Activated CD4-positive, alpha-beta T cell treated with anti-CD3 and anti-CD28 coated beads, Interleukin-2, amount 50 U/mL, for 48 hours (primary cell): ENCODE results near the gene HS3ST4.
"Not testable (repeated sequence)": the region's sequence is repeated elsewhere in the genome, so short reads cannot be mapped to it uniquely, and the experiment has no call there.

Source experiments
- DNase-seq, 2 experiments: peaks; one replicate each; pipeline ENCODE4 v3.0.0-alpha.2; 2020

HS3ST4 gene

DNA sequence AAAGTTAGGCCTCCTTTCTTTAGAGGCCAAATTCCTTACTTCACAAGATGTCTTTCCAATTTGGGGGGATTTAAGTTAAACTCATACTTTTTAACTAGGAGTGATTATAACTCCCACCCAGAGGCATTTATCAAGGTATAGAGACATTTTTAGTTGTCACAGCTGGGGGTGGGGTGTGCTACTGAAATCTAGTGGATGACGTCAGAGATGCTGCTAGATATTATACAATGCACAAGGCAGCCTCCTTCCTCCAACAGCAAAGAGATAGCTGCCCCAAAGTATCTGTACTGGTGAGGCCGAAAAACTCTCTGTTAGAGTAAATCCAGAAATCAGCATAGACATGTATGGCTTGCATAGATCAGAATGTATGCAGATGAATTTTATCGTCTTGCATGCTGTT, 324.0 kb downstream of the HS3ST4 start:
- DNase-seq, result no peak

DNA sequence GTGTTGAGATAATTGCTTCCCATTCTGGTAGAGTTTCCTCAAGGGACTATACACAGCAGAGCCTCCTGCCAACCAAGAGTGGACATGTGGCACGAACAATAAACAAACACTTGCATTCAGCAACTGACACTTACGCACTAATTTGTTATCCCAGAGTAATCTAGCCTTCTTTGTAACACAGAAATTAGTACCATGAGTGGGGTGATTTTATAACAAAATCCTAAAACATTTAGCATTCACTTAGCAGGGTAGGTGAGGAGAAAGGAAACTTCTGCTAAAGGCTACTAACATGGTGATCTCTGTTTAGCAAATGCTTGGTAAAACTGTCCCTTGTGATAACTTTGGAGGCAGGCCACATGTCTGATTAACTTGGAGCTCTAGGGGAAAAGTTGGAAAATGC, 325.2 kb downstream of the HS3ST4 start:
- no peak for DNase-seq

DNA sequence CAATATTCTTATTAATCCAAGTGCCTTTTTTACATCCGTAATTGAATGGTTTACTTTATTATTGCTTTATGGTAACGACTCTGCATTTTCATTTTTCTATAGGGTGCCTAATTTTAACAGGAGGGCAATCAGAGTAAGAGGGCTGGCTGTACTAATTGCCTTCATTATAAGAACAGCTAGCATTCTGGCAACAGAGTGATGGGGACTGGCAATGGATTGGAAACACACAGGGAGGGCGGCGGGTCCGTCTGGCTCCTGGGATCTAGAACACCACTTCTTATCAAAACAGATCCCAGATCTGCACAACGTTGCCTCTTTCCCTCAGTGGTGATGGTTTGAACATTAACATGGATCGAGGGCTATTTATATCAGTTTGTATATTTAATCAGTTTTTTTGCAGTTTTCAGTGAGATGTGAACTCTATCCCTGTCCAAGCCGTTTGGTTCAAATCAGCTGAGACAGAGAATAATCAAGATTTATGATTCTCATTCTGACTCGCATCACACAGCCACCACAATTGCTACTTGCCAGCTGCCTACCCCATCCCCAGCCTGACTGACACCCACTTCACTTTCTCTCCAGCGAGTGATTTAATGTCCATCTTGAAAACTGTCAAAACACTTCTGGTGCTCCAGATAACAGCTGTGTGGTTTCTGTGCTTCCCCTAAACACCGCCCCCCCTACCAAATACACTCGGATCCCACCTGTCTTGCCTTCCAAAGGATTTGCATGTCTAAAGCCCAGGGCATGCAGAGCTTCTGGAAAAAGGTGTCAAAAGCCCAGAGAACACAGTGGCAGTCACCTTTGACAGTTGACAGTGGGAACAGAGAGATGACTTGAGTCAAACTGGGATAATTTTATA, 327.9 kb downstream of the HS3ST4 start:
- no peak for DNase-seq

DNA sequence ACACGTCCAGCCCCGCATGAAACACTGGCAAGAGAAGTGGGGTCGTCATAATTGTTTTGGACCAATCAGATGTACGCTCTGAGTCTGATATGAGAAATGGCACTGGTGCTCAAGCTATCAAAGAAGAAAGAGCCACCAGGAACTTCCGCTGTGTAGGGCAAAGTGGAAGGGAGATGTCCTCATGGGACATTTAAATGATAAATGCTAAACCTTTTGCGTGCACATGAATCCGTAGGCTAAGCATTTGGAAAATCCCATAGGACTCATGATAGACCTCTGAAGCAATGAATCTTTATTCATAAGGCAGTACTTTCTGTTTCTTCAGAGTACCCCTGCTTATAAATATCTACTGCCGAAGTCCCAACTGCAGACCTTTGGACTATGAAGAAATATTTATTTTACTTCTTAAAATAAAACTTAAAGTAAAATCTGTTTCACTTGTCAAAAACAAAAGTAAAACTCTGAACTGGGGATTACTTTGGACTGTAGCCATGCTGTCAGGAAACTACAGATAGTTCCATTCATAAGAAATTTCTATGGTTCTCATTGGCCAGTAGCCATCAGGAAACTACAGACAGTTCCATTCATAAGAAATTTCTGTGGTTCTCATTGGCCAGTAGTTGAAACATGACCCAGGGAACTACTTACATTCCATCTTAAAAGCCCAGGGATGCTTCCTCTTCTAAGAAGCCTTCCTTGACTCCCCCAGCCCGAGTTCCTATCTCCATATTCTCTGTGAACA, 335.1 kb downstream of the HS3ST4 start:
- DNase-seq, result no peak

DNA sequence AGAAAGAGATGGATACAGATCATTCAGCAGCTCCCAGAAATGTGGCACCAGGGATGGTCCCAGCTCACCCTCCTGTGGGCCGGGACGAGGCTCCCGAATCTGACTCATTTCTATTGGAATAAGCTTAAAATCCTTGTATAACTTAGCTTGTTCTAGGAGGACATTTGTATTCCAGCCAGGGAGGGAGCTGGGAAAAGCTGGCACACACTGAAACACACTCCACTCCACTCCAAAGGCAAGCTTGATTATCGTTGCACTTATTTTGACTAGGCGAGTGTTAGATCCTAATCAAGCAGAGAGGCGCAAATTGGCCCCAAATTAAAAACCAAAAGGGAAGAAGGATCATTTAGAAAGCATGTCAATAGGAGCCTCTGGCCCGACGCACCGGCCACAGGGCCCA, 339.5 kb downstream of the HS3ST4 start:
- DNase-seq, result no peak

DNA sequence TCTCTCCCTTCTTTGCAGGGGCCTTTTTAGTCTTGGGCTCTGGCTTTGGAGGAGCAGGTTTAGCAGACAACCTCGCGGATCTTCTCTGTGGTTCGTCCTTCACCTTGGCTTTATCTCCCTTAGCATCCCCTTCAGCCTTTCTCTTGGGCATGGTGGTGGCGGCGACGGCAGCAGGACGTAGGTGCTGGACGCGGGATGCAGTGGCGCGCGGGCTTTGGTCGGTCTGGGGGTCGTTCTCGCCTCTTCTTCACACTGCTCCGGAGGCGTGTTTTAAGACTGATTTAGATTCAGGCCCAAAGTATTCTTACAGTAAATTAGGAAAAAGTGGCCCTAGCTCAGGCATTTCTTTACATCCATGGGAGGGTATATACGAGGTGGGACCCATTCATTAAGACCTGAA, 340.9 kb downstream of the HS3ST4 start:
- not testable (repeated sequence) for DNase-seq

DNA sequence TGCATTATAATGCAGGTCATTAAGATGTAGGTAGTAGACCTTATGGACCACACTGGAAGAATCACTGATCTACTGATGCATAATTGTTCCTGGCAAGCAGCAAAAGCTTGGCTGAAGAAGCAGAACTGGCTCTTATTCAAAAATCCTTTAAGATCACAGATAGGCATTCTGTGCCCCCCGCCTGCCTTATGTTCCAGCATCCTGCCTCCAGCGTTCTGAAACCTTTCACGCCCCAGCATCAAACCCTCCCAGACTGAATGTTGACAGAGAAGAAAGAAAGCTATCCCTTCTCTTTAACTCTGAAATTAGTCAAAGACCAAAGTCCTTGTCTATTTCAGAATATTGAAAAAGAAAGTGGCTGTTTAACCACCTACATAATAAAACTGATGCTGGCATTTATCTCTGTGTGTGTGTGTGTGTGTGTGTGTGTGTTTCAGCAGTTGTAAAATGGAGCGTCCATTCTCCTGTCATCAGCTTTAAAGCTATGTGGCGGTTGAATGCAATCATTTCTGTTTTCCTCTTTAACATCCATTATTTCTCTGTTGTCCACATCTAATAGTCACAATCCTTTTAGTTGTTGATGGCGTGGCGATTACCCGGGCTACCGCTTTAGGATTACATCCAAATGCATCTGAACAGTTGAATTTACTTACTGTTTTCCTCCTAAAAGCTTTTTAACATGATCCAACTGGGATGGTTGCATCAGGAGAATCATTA, 350.4 kb downstream of the HS3ST4 start:
- no peak for DNase-seq

DNA sequence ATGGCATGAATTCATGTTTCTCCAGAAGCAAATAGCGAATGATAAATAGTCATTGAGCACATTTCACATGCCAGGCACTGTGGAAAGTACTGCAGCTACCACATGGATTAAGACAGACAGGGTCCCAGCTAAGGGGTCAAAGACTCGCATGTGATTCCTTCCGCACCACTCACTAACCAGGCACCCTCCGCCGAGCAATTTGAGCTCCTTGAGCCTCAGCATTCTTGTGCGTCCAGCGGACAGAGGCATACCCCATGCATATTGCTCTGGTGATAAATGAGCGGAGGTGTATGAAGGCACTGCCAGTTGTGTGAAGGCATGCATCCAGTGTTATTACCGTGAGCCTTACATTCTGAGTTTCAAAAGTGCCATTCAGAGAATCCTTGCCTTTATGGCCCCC, 358.7 kb downstream of the HS3ST4 start:
- no peak for DNase-seq

DNA sequence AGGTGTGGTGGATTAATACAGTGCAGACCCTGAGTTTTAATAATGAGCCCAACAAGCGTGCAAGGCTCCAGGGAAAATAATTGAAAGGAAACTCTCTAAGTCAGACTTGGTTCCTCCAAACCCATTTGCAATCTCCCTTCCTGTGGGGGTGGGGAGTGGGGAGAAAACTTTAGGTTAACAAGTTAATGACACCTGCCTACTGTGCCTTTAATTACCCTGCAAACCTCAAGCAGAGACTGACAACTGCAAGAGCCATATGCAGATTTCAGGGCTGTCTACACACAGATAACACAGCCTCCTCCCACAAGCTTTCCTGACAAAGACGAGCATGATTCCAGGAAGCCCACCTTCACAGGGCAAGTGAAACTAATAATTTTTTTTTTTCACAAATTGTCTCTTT, 359.3 kb downstream of the HS3ST4 start:
- DNase-seq, result no peak

DNA sequence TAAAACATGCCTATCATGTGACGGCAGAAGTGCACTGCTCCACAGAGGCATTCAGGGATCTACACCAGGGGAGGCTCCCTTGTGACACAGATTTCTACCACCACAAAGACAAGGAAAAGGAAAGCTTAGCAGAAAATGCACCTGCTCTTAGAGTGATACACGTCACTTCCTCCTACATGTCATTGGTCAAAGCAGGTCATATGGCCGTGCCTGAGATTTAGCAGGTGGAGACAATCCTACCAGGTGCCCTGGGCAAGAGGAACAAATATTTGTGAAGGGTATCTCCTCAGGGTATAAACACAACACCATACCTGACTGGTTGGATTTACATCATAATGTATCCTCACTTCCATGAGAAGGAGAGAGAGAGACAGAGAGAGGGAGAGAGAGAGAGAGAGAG, 362.1 kb downstream of the HS3ST4 start:
- no peak for DNase-seq

DNA sequence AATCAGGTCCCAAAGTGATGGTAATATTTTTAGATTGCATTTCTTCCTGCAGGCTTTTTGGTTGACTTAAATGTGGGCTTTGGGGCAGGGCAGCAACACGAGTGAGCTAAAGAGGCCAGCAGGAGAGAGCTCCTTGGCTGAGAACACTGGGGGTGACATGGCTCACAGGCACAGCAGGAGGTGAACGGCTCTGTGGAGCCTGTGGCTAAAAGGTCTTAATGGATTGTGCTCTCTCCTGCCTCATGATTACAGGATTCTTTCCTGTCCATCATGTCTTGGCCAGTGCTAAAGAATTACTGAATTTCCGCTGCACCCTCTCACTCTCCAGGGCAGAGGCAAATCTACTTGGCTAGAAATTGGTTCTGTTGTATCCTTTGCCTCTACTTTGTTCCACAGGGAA, 366.6 kb downstream of the HS3ST4 start:
- DNase-seq, result no peak

DNA sequence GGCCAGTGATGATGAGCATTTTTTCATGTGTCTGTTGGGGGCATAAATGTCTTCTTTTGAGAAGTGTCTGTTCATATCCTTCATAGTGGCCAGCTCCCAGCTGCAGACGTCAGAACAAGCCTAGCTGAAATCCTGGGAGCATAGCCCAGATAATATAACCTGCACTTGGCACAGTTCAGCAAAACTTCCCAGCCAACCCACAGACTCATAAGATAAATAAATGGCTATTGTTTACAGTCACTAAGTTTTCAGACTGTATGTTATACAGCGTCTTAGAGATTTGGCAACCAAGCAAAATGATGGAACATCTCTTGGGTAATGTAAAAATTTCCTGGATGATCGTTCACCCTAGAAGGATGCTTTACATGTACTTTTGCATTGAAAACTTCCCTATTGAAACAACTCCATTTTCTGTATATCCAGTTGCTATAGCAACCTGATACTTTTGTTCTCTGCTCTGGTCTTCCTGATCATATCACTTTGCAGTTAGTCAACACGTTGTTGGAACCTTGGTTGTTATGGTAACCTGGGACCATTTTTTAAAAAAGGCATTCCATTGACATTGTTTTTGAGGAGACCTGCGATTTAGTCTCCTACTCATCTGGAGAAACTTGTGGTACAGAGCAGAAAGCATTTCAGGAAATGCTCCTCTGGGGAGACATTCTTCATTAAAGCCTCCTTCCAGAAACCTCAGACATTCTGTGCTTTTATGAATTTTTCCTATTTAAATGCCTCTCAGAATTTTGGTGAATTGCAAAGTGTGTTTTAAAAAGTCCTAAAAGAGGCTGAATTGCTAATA, 378.7 kb downstream of the HS3ST4 start:
- DNase-seq, result no peak

DNA sequence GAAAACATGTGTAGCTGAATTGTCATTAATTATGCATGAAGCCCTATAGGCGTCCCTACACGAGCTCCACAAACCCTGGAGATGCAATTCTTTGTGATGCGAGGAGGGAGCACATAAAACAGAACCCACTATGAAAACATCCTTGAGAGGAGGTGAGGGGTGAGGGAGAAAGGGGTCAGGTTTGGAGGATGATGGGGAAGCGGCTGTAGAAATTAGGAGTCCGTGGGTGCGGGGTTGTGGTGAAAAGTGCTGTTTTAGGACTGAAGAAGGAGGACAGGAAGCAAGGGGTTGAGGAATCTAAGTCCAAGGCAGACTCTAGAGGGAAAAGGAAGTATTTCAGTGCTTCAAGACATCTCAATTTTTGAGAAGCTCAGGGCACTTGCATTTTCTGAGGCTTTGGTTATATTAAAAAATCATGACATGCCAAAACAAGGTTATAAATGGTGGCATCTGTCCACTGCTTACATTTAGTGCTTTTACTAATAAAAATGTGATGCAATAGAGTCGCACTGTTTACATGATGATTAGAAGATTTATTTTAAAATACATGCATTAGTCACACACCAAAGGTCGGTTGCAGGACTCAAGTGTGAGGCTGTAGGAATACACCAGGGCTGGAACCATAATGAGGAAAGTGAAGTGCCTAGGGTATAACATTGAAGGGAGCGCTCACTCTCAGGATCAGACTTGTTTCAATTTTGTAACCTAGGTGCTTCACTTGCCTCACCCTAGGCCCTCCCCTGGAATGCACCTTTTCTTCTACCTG, 379.5 kb downstream of the HS3ST4 start:
- DNase-seq, result no peak

DNA sequence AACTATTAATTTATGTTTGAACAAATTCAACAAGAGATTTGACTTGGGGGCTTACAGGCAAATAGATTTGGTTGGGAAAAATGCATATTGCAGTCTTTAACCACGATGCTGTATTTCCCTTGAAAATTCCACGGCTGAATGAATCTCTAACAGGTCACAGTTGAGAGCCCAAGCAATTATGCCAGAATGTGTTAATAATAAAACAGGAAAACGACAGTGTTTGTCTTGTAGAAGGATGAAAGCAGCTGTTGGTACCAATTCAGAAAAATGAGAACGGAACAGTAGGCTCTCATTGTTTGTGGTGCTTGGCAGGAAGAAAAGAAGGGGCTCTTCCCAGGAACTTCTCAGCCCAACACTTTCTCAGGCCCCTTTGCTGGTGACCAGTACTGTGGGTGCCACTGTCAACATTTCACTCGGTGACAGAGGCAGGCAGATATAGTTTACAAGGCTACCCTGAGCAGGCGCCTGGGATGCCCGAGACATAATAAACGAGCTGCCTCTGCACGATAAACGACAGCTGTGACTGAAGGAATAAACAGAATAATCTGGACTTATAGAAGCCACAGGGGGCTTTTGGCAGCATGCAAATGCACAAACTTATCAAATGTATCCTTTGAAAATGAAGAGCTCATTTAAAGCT, 387.1 kb downstream of the HS3ST4 start:
- no peak for DNase-seq

DNA sequence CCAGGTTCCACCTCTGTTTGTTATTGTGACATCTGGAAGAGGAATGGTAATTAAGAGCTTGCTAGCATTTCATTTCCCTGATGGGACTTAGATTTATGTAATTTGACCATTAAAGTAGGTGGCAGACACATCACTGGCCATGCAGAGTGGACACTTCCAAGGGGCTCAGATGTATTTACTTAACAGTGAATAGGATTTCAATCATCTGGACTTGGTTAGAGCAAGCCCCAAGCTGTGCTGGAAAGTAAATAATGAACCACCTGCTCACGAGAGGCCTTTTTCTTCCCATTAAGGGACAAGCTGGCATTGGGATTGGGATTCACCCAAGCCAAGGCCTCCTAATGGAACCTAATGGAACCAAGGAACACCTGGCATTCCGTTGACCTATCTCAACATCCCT, 395.3 kb downstream of the HS3ST4 start:
- no peak for DNase-seq

DNA sequence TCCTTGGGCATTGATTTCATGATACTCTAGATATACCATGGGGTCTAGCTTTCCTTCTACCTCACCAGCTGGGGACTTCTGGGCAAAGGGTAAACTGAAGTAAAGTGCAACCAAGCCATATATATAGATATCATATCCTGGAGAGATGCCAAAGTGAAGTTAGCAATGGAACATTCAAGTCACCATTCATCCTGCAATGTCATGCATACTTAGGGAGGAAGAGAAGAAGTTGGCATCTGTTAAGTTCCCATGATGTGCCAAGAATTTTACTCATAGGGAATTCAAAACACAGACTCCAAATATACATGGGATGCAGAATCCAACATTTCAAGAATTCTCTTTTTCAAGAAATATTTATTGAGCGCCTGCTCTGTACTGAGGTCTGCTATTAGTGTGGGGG, 399.8 kb downstream of the HS3ST4 start:
- DNase-seq, result no peak

DNA sequence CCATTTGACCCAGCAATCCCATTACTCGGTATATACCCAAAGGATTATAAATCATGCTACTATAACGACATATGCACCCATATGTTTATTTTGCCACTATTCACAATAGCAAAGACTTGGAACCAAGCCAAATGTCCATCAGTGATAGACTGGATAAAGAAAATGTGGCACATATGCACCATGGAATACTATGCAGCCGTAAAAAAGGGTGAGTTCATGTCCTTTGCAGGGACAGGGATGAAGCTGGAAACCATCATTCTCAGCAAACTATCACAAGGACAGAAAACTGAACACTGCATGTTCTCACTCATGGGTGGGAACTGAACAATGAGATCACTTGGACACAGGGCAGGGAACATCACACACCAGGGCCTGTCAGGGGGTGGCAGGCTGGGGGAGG, 406.4 kb downstream of the HS3ST4 start:
- not testable (repeated sequence) for DNase-seq

DNA sequence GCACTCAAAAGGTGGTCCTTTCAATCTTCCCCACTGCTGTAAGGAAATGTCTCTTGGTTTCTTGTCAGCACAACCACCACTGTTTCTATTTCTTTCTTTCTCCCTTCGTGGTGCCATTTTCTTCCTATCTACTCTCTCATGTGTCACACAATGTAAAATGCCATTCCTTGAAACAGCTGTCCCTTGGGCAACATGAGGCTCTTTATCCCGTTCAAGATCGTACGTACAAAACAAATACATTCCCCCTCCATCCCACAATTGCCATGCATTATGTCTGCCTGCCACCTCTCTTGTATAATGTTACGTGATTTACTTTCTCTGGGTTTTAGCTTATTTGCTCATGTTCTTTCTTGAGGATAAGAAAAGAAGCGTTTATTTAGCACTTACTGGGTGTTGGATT, 410.6 kb downstream of the HS3ST4 start:
- DNase-seq, result no peak

DNA sequence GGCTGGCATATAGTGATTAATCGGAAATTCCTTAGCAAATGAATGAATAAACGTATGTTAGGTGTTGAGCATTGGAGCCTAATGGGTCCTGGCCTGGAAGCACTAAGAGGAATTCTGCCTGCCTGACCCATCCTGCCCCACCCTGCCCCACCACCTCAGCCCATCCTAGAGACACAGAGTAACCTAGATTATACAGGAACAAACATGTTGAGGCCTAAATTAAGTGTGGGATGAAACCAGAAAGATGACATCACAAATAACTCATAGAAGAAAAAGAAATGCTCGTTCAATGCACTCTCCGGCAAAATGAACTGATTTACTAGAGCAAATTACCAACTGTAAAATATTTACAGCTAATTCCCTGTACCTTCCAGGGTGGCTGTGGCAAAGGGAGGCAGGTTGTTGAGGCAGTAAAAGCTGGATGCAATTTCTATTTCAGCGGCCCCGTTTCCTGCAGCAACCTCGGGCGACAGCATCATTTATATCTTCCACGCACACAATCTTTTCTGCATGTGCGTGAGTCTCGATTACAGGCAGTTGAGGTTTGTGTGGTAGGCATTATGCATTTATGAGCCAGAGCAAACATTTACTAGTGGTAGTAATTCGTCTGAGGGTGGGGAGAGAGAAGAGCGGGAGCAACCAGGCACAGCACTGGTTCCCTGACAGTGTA, 417.2 kb downstream of the HS3ST4 start:
- DNase-seq, result no peak

DNA sequence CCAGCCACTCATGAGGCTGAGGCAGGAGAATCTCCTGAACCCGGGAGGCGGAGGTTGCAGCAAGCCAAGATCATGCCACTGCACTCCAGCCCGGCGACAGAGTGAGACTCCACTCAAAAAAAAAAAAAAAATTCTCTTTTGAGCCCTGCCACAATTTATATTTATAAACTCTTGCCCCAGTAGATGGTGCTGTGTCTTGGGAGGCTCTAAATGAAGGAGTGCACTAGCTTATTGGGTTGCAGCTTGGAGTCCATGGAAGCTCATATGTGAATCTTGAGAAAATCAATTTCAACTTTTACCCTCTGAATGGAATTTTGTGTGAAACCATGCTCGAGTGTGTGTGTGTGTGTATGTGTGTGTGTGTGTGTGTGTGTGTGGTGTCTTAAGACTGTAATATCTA, 420.1 kb downstream of the HS3ST4 start:
- no peak for DNase-seq

DNA sequence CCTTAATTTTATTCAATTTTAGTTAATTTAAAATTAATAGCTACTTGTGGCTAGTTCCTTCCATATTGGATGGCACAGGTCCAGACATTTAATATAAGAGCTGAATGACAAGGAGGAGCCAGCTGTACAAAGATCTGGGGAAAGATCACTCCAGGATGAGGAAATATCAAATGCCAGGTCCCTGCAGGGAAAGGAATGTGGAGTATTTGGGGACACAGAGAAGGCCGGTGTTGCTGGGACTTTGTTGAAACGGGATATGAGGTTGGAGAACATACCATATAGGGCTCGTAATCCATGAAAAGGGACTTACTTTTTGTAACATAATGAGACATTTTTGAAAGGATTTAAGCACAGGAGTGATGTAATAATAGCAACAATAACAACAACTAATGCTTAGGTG, 426.8 kb downstream of the HS3ST4 start:
- no peak for DNase-seq
